HG03521 (cell line): ENCODE data around the gene PTHLH.

ENCODE experiments used
- ATAC-seq: cut with Tn5 transposase; IDR thresholded peaks from one replicate; pipeline ENCODE4 v1.9.1; 2021; ENCODE audit warnings: mild to moderate bottlenecking, moderate library complexity; ENCODE audit not compliant: unreplicated experiment

PTHLH gene

GRCh38 chr12:27975222-27976136 is 2.9 kb upstream of the PTHLH start:
- no peak for ATAC-seq

- ATAC-seq = no peak
Measured at GRCh38 chr12:27974735-27975221, 2.2 kb upstream of the PTHLH start.

GRCh38 chr12:27973487-27973890 is 956 bp upstream of the PTHLH start:
- ATAC-seq = no peak

GRCh38 chr12:27971606-27972005 is 927 bp downstream of the PTHLH start:
- no peak for ATAC-seq

GRCh38 chr12:27971121-27971489 is 1.4 kb downstream of the PTHLH start:
- no peak for ATAC-seq

- peak; percentile 19 for ATAC-seq
Measured at GRCh38 chr12:27970401-27971120, 2.0 kb downstream of the PTHLH start.

- peak; percentile 83 for ATAC-seq
Measured at GRCh38 chr12:27969624-27970400, 2.7 kb downstream of the PTHLH start.

- ATAC-seq = no peak
Measured at GRCh38 chr12:27968972-27969623, 3.4 kb downstream of the PTHLH start.

- no peak for ATAC-seq
Measured at GRCh38 chr12:27967551-27968054, 4.9 kb downstream of the PTHLH start.

- ATAC-seq = no peak
Measured at GRCh38 chr12:27966870-27967269, 5.7 kb downstream of the PTHLH start.

GRCh38 chr12:27965966-27966365 is 6.6 kb downstream of the PTHLH start:
- ATAC-seq = no peak

- ATAC-seq = no peak
Measured at GRCh38 chr12:27965411-27965810, 7.1 kb downstream of the PTHLH start.

- no peak for ATAC-seq
Measured at GRCh38 chr12:27964123-27964522, 8.4 kb downstream of the PTHLH start.

GRCh38 chr12:27960821-27961220 is 11.7 kb downstream of the PTHLH start:
- no peak for ATAC-seq

- ATAC-seq = no peak
Measured at GRCh38 chr12:27958675-27959074, 13.9 kb downstream of the PTHLH start.

- ATAC-seq = no peak
Measured at GRCh38 chr12:27957366-27957765, 15.2 kb downstream of the PTHLH start.

- no peak for ATAC-seq
Measured at GRCh38 chr12:27953817-27954216, 18.7 kb downstream of the PTHLH start.

- no peak for ATAC-seq
Measured at GRCh38 chr12:27953348-27953747, 19.2 kb downstream of the PTHLH start.

GRCh38 chr12:27952510-27952909 is 20.0 kb downstream of the PTHLH start:
- ATAC-seq = no peak

GRCh38 chr12:27951898-27952297 is 20.6 kb downstream of the PTHLH start:
- ATAC-seq = no peak
